Measurements from ENCODE around the gene MAP3K13. TPM values are rescaled to one million over a fixed set of nuclear protein-coding genes. Genes with fewer than 3 reads are reported as not detected.
"Not testable (repeated sequence)": the region's sequence is repeated elsewhere in the genome, so short reads cannot be mapped to it uniquely, and the experiment has no call there.

The MAP3K13 gene
- total RNA-seq, 1 experiment from 2014 or later: 47.7 TPM

GRCh38 chr3:185451432-185451831 lies 88.5 kb downstream of the MAP3K13 start:
- DNase-seq (ENCODE audit: low spot score): not testable (repeated sequence)

DNA sequence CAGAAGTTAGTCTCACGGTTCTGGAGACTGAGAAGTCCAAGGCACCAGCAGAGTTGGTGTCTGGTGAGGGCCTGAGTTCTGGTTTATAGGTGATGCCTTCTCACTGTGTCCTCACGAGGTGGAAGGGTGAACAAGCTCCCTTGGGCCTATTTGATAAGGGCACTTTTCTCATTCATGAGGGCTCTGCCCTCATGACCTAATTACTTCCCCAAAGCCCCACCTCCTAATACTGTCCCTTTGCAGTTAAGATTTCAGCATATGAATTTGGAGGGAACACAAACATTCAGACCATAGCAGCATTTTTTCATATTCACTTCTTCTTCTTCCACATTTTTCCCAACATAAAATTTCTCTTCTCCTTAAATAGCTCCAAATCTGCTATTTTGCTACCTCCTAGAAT lies 94.4 kb downstream of the MAP3K13 start:
- DNase-seq (ENCODE audit: low spot score): no peak

DNA sequence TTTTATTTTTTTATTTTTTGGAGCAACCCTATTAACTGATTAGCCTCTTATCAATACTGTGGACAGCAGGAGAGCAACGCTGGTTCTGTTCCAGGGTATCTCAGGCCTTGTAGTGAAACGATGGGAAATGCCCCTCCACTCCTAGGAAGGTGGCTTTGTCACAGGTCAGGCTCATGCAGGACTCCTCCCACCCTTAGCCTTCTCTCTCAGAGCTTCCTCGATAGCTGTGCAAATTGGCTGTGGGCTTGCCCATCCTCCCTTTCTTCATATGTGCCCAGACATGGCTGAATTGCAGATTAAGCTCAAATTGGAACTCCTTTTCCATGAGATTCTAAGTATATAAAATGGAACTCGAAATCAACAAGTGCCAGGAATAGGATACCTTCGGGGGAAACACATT lies 97.4 kb downstream of the MAP3K13 start:
- no peak for DNase-seq (ENCODE audit: low spot score)

DNA sequence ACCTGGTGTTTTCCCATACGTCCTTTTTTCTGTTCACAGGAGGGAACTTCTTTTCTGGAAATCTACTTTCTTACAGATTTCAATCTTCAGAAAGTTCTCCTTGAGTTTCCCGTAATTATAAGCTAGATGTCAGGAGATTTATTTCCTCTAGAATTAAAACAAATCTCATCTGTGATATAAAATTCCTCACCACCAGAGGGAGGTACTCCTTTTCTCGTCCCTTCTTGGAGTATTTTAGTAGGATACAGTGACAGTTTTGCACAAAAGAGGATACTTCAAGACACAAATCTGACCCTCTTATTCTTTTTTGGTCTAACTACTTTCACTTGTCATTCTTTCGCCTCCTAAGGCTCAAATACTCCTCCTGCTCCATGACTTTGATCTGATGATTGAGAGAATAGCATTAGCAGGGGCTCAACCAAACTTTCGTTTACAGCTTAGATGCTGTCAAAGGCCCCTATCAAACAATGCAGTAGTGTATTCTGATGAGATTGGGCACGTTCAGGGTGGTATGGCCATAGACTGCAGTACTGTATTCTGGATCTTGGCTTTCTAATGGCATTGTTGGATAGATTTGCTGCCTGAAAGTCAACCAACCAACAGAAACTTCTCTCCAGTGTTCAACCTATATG lies 97.9 kb downstream of the MAP3K13 start:
- DNase-seq (ENCODE audit: low spot score): peak; percentile 32

GRCh38 chr3:185465471-185465870 lies 102.5 kb downstream of the MAP3K13 start:
- DNase-seq (ENCODE audit: low spot score): no peak

DNA sequence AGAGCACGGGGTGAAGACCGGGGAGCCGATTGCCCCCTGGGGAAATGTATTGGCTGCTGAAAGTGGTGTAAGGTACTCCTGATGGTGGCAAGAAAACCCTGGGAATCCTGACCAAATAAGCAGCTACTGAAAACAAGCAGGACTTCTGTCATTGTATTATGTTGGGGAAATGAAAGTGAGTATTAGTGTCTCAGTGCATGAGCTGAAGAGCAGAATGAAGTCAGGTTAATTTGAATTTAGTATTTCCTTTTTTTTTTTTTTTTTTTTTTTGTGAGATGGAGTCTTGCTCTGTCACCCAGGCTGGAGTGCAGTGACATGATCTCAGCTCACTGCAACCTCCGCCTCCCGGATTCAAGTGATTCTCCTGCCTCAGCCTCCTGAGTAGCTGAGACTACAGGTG lies 103.2 kb downstream of the MAP3K13 start:
- DNase-seq (ENCODE audit: low spot score): not testable (repeated sequence)

GRCh38 chr3:185469542-185469941 lies 106.6 kb downstream of the MAP3K13 start:
- no peak for DNase-seq (ENCODE audit: low spot score)

DNA sequence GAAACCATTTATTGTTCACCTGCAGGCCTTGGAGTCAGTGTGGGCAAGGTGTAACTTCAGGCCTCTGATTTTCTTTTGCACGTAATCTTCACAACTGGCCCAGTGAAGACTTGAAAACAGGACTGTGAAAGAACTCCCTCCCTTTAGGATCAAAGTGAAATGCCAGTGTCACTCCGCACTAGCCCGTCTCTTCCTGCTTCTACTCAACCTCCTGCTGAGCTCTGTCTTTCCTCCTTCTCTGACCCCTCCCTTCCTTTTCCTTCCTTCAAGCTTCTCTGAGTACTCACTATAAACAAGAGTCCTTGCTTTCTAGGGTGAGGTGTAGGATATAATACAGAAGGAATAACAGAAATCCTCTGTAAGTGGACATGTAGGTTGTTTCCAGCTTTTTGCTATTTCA lies 107.4 kb downstream of the MAP3K13 start:
- no peak for DNase-seq (ENCODE audit: low spot score)

- DNase-seq (ENCODE audit: low spot score): peak; percentile 53
These were observed 110.4 kb downstream of the MAP3K13 start for GRCh38 chr3:185473290-185473815.

GRCh38 chr3:185474922-185475321 lies 112.0 kb downstream of the MAP3K13 start:
- not testable (repeated sequence) for DNase-seq (ENCODE audit: low spot score)

GRCh38 chr3:185477316-185477715 lies 114.4 kb downstream of the MAP3K13 start:
- DNase-seq (ENCODE audit: low spot score): no peak

DNA sequence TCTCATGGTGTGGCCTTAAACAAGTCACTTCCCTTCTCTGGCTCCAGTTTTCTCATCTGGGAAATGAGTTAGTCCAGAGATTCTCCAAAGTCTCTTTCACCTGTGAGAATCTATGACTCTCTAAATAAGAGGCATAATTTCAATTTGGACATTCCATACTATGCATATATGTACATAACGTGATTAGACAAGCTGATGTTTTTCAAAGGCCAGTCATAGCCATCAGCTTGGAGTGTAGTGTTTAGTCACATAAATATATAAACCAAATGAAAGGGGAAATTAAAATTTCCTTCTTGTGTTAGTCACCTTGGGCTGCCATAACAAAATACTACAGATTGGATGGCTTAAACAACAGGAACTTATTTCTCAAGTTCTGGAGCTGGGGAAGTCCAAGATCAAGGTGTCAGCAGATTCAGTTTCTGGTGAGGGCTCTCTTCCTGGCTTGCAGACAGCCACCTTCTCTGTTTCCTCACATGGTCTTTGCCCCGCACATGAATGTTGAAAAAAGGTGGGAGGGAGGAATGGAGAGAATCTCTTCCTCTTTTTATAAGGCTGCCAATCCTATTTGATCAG lies 116.5 kb downstream of the MAP3K13 start:
- DNase-seq (ENCODE audit: low spot score): no peak

GRCh38 chr3:185484296-185484695 lies 121.4 kb downstream of the MAP3K13 start:
- DNase-seq (ENCODE audit: low spot score): no peak

- DNase-seq (ENCODE audit: low spot score): no peak
These were observed 123.5 kb downstream of the MAP3K13 start for GRCh38 chr3:185486394-185486793.

GRCh38 chr3:185488465-185488864 lies 125.5 kb downstream of the MAP3K13 start:
- DNase-seq (ENCODE audit: low spot score): no peak

GRCh38 chr3:185489462-185489861 lies 126.5 kb downstream of the MAP3K13 start:
- DNase-seq (ENCODE audit: low spot score): no peak

DNA sequence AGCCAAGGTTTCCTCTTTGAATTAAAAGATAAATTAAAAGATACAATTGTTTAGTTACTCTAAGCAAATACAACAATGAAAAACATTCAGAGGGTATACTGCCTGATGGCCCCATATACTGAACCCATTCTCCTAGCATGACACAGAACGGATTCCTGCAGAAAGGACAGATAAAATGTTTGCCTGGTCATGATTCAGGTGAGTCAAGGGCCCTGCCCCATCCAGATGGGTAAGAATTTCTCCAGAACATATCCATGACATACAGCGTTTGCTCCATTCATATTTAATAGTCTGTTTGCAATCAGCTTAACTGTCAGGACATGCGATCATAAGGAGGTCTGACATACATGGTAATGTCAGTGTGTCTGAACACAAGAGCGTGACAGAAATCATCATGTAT lies 127.3 kb downstream of the MAP3K13 start:
- no peak for DNase-seq (ENCODE audit: low spot score)

GRCh38 chr3:185498503-185499396 lies 135.8 kb downstream of the MAP3K13 start, which contains the start of gene TMEM41A:
TSS of gene TMEM41A (minus strand) at chr3:185499035. CDS start at chr3:185498961, 74 bp downstream.
- peak; percentile 86 for DNase-seq (ENCODE audit: low spot score)

- no peak for DNase-seq (ENCODE audit: low spot score)
These were observed 140.1 kb downstream of the MAP3K13 start for GRCh38 chr3:185502987-185503386.

DNA sequence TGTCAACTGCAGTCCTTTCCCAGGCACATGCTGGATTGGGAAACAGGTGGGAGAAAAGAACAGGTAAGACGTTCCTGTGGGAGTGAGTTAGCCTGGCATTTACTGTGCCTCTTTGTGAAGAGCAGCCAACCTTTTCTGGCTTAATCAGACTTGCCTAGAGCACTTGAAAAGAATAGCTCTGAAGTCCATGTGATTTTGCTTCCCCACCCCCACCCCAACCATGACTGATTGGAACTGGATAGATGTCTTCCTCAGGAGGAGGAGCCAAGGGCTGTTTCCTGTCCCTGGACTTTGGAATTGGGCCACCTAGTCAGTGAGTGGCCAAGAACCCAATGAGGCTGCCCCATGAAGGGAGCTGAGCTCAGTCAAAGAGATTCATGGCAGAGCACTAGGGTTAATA lies 140.6 kb downstream of the MAP3K13 start:
- DNase-seq (ENCODE audit: low spot score): no peak

DNA sequence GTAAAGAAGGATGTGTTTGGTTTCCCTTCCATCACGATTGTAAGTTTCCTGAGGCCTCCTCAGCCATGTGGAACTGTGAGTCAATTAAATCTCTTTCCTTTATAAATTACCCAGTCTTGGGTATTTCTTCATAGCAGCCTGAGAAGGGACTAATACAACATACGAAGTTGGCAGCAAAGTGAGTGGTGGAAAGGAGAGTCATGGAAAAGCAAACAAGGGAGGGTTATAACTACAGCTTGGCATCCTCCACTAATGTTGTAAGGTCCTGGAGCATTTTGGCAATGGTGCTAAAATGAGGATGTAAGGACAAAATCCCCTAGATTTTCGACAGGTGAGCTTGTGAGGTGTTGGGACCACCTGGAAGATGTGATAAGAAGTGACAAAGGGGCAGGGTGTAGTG lies 141.7 kb downstream of the MAP3K13 start:
- no peak for DNase-seq (ENCODE audit: low spot score)

DNA sequence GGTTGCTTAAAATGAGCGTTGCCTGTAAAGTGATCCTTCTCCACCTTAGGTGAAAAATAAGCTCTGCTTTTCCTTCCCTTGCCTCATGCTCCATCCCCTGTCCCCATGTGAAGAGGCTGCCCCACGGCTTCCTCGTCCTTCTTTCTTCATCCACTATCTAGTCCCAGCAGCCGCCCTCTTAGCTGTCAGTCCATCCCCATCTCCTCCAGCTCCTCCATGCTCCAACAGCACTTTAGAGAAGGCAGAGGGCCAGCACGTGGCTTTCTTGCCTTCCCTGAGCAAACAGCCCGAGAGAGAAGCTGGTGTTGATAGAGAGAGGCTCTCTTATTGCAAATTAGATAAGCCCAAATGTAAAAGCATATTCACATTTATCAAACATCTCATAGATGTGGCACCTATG lies 144.9 kb downstream of the MAP3K13 start:
- no peak for DNase-seq (ENCODE audit: low spot score)

Measured in H4 (cell line).